HG03280 (cell line): Measurements from ENCODE around the gene IGSF9.

ENCODE experiments used
- ATAC-seq: cut with Tn5 transposase; IDR thresholded peaks from one replicate; pipeline ENCODE4 v1.9.1; 2021; ENCODE audit warnings: mild to moderate bottlenecking, moderate library complexity; ENCODE audit not compliant: unreplicated experiment

The IGSF9 gene

GRCh38 chr1:159877695-159878444, 67.5 kb downstream of the IGSF9 start:
- ATAC-seq: no peak
